ENCODE results near the gene LZTR1. TPM values are rescaled to one million over a fixed set of nuclear protein-coding genes. Genes with fewer than 3 reads are reported as not detected.
"Not testable (repeated sequence)": the region's sequence is repeated elsewhere in the genome, so short reads cannot be mapped to it uniquely, and the experiment has no call there.

The LZTR1 gene
- polyA plus RNA-seq (ENCODE audit: insufficient read length in 3 of 3), result 10 to 100 TPM; 35.7 to 42.8 (median 37.3) TPM

GRCh38 chr22:20981787-20982562 lies at the start of gene LZTR1:
TSS of gene LZTR1 (plus strand) at chr22:20982297. CDS start at chr22:20982372, 75 bp downstream.
- peak in 2 of 3 donors; percentile 63 to 71 for DNase-seq (ENCODE audit: low read depth in 3 of 3, low spot score in 2 of 3)

- DNase-seq (ENCODE audit: low read depth in 3 of 3, low spot score in 2 of 3), result no peak
Observed at GRCh38 chr22:20933910-20934309, 48.2 kb upstream of the LZTR1 start.

GRCh38 chr22:20935049-20935448 lies 47.0 kb upstream of the LZTR1 start:
- not testable (repeated sequence) for DNase-seq (ENCODE audit: low read depth in 3 of 3, low spot score in 2 of 3)

- not testable (repeated sequence) for DNase-seq (ENCODE audit: low read depth in 3 of 3, low spot score in 2 of 3)
Observed at GRCh38 chr22:20935780-20936539, 46.1 kb upstream of the LZTR1 start.

- DNase-seq (ENCODE audit: low read depth in 3 of 3, low spot score in 2 of 3), result no peak
Observed at GRCh38 chr22:20937031-20937793, 44.9 kb upstream of the LZTR1 start.

GRCh38 chr22:20937794-20938671 lies 44.1 kb upstream of the LZTR1 start:
- DNase-seq (ENCODE audit: low read depth in 3 of 3, low spot score in 2 of 3), result no peak

GRCh38 chr22:20939457-20940185 lies 42.5 kb upstream of the LZTR1 start:
- not testable (repeated sequence) for DNase-seq (ENCODE audit: low read depth in 3 of 3, low spot score in 2 of 3)

GRCh38 chr22:20940186-20940651 lies 41.9 kb upstream of the LZTR1 start:
- no peak for DNase-seq (ENCODE audit: low read depth in 3 of 3, low spot score in 2 of 3)

GRCh38 chr22:20940904-20941385 lies 41.2 kb upstream of the LZTR1 start:
- DNase-seq (ENCODE audit: low read depth in 3 of 3, low spot score in 2 of 3), result no peak

- DNase-seq (ENCODE audit: low read depth in 3 of 3, low spot score in 2 of 3), result not testable (repeated sequence)
Observed at GRCh38 chr22:20942203-20942902, 39.7 kb upstream of the LZTR1 start.

GRCh38 chr22:20943104-20943933 lies 38.8 kb upstream of the LZTR1 start:
- DNase-seq (ENCODE audit: low read depth in 3 of 3, low spot score in 2 of 3), result no peak

GRCh38 chr22:20944042-20944441 lies 38.1 kb upstream of the LZTR1 start:
- no peak for DNase-seq (ENCODE audit: low read depth in 3 of 3, low spot score in 2 of 3)

GRCh38 chr22:20945578-20945934 lies 36.5 kb upstream of the LZTR1 start:
- no peak for DNase-seq (ENCODE audit: low read depth in 3 of 3, low spot score in 2 of 3)

GRCh38 chr22:20946080-20946986 lies 35.8 kb upstream of the LZTR1 start:
- DNase-seq (ENCODE audit: low read depth in 3 of 3, low spot score in 2 of 3), result no peak

GRCh38 chr22:20946991-20947390 lies 35.1 kb upstream of the LZTR1 start:
- DNase-seq (ENCODE audit: low read depth in 3 of 3, low spot score in 2 of 3), result no peak

- no peak for DNase-seq (ENCODE audit: low read depth in 3 of 3, low spot score in 2 of 3)
Observed at GRCh38 chr22:20948450-20948849, 33.6 kb upstream of the LZTR1 start.

GRCh38 chr22:20948989-20949388 lies 33.1 kb upstream of the LZTR1 start:
- DNase-seq (ENCODE audit: low read depth in 3 of 3, low spot score in 2 of 3), result no peak
